ENCODE results near the gene SPATA12. TPM values are rescaled to one million over a fixed set of nuclear protein-coding genes. Genes with fewer than 3 reads are reported as not detected.

Gene SPATA12
- total RNA-seq, 4 donors from 2014 or later, result 0.21 to 2.9 TPM; not detected in 2

DNA sequence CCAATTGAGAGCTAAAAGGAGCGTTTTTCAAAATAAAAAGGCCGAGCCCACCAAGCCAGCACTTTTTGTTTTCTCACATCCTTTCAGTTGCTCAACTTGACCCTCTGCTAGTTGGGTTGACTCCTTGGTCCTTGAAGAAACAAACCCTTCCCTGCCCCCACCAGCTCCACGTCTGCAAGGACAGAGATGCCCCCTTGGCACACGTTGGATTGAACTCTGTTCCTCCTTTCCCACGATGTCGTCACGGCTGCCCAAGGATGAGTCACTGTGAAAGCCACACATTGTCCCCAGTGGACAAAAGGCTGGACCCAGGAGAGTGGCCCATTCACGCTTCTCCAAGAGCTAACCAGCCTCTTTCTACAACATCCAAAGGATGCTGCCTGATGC, 43.0 kb upstream of the SPATA12 start:
- Histone ChIP-seq H3K4me3 (no peak overlapping the region), H3K9me3 (no peaks in the 10 kb centered on the region), H3K36me3 (no peaks in the 10 kb centered on the region), H3K4me1 (no peaks in the 10 kb centered on the region), H3K27ac (no peak overlapping the region), H3K27me3 (no peaks in the 10 kb centered on the region)
- intact Hi-C loops (cut with DNase I; ENCODE audit: low total_unique reads), result no loop called here
- TF ChIP-seq POLR2A (IDR thresholded peaks at IDR 0.05), result no peak
- TF ChIP-seq, protein P1, sequence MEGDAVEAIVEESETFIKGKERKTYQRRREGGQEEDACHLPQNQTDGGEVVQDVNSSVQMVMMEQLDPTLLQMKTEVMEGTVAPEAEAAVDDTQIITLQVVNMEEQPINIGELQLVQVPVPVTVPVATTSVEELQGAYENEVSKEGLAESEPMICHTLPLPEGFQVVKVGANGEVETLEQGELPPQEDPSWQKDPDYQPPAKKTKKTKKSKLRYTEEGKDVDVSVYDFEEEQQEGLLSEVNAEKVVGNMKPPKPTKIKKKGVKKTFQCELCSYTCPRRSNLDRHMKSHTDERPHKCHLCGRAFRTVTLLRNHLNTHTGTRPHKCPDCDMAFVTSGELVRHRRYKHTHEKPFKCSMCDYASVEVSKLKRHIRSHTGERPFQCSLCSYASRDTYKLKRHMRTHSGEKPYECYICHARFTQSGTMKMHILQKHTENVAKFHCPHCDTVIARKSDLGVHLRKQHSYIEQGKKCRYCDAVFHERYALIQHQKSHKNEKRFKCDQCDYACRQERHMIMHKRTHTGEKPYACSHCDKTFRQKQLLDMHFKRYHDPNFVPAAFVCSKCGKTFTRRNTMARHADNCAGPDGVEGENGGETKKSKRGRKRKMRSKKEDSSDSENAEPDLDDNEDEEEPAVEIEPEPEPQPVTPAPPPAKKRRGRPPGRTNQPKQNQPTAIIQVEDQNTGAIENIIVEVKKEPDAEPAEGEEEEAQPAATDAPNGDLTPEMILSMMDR (IDR thresholded peaks at IDR 0.05), result no peak
- no peak for DNase-seq

GRCh38 chr3:57018246-57018645, 42.2 kb upstream of the SPATA12 start:
- no peak overlapping the region for H3K4me3 ChIP-seq
- intact Hi-C loops (cut with DNase I; ENCODE audit: low total_unique reads), result no loop called here
- no peak overlapping the region for H3K27ac ChIP-seq
- H3K27me3 ChIP-seq, result no peaks in the 10 kb centered on the region
- H3K9me3 ChIP-seq, result no peaks in the 10 kb centered on the region
- H3K36me3 ChIP-seq, result no peaks in the 10 kb centered on the region
- TF ChIP-seq, protein P1 (IDR thresholded peaks at IDR 0.05), result no peak
- no peak for TF ChIP-seq POLR2A (IDR thresholded peaks at IDR 0.05)
- no peak for DNase-seq
- H3K4me1 ChIP-seq, result no peaks in the 10 kb centered on the region

DNA sequence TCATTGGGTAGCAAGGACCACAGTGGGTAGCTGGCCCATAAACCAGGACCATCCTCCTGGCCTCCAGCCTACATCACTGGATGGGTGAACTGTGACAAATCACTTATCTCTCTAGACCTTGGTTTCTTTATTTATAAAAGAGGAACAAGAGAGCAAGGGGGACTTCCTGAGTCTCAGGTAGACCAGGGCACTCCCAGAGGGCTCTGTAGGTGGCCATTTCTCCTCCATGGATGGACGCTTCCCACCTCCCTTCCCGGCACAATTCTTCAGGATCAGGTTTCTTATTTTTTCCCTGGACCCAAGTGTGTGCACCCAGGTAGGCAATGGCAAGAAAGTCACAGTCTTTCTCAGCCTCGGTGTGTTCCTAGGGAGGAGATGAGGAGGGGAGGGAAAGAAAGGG, 41.4 kb upstream of the SPATA12 start:
- Histone ChIP-seq H3K9me3 (no peaks in the 10 kb centered on the region), H3K27me3 (no peaks in the 10 kb centered on the region), H3K27ac (no peak overlapping the region), H3K36me3 (no peaks in the 10 kb centered on the region), H3K4me1 (no peaks in the 10 kb centered on the region), H3K4me3 (no peak overlapping the region)
- no peak for TF ChIP-seq POLR2A (IDR thresholded peaks at IDR 0.05)
- TF ChIP-seq, protein P1 (IDR thresholded peaks at IDR 0.05), result no peak
- no peak for DNase-seq
- intact Hi-C loops (cut with DNase I; ENCODE audit: low total_unique reads), result no loop called here

DNA sequence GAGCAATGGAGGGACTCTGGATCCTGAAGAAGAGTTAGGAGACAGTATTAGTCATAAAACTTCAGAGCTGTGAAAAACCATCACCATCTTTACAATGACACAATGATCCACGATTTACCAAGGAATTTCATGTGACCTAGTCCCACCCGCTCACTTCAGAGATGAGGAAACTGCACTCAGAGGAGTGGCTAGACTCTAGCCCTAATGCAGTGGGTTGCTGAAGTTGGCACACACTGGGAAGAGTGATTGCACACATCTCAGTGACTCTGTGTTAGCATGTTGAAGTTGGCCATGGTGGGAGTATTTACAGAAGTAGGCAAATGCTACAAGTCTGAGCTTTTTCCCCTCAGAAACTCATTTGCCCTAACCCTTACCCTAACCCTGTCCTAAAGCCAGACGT, 35.2 kb upstream of the SPATA12 start:
- intact Hi-C loops (cut with DNase I; ENCODE audit: low total_unique reads), result no loop called here
- TF ChIP-seq POLR2A (IDR thresholded peaks at IDR 0.05), result no peak
- TF ChIP-seq, protein P1 (IDR thresholded peaks at IDR 0.05), result no peak
- Histone ChIP-seq H3K27me3 (no peaks in the 10 kb centered on the region), H3K9me3 (no peaks in the 10 kb centered on the region), H3K4me1 (no peaks in the 10 kb centered on the region), H3K27ac (no peak overlapping the region), H3K4me3 (no peak overlapping the region), H3K36me3 (no peaks in the 10 kb centered on the region)
- DNase-seq, result no peak

DNA sequence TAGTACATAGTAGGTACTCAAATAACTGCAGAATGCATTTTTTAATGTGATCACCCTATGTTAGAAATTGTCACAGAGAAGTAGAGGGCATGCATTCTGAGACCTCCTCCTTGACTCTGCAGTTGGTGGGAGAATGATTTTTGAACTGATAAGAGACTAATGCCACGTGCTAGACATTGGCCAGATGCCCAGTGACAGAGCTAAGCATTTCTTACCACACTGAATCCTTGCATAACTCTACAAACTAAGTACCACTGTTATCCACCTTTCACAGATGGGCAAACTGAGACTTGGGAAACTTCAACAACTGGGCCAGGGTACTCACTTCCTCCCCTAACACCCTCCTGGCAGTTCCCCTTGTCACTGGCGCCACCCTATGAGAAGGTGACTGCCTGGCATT, 33.5 kb upstream of the SPATA12 start:
- Histone ChIP-seq H3K4me3 (no peak overlapping the region), H3K9me3 (no peaks in the 10 kb centered on the region), H3K27ac (no peak overlapping the region), H3K4me1 (no peaks in the 10 kb centered on the region), H3K36me3 (no peaks in the 10 kb centered on the region), H3K27me3 (no peaks in the 10 kb centered on the region)
- DNase-seq, result no peak
- intact Hi-C loops (cut with DNase I; ENCODE audit: low total_unique reads), result no loop called here
- TF ChIP-seq, protein P1 (IDR thresholded peaks at IDR 0.05), result no peak
- TF ChIP-seq POLR2A (IDR thresholded peaks at IDR 0.05), result no peak
